Measurements from ENCODE around the gene KDR.

Gene KDR

DNA sequence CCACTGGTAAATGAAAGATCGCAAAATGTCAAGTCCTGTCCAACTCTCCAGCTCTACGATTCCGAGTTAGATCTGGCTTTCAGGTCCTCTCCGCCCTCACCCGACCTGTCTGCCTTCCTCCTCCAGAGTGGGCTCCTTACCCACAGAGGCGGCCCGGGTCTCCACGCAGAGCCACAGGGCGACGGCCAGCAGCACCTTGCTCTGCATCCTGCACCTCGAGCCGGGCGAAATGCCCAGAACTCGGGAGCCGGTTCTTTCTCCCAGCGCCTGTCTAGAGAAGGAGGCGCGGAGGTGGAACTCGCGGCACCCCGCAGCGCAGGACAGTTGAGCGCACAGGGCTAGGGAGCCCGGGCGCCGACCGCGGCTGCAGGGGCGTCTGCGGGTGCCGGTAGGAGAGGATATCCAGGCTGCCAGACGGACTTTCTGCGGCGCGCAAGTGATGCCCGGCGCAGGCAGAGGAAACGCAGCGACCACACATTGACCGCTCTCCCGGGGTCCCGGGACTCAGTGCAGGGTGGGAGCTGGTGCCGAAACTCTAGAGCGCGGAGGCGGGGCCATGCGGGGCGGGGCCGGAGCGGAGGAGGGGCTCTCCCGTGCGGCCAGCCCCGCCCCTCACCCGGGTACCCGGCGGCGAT lies at the start of gene KDR:
Gene KDR (minus strand): TSS at position 509 of the 635 bp plus-strand sequence. CDS start 302 bp downstream, at position 207.
- DNase-seq (ENCODE audit: extremely low read depth in 1 of 2, low read depth in 1 of 2), result no peak

- no peak for DNase-seq (ENCODE audit: extremely low read depth in 1 of 2, low read depth in 1 of 2)
These were observed 48.2 kb upstream of the KDR start for GRCh38 chr4:55173580-55173979.

DNA sequence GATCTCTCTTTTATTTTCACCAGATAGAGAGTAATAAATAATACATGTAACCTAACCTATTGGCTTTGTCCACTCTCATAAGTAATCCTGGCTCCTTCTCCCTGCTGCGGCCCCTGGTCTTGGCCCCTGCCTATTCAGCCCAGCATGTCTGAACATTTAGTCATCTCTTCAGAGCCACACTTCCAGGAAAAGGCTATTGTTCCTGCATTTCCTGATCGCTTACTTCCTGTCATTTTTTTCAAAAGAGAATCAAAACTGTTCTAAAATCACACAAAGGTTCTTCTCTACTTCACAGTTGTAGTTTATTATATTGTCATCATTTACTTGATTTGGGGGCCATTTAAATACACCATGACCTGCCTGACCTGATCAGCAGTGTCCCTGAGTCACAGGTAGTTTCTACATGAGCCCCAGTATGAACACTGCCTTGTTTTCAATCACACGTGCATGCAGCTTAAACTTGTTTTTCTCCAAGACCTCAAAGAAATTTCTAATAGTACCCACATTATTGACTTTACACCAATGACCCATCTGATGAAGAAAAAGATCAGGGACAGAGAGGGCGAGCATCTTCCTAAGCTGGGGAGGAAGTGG lies 47.4 kb upstream of the KDR start:
- DNase-seq (ENCODE audit: extremely low read depth in 1 of 2, low read depth in 1 of 2), result no peak

- no peak for DNase-seq (ENCODE audit: extremely low read depth in 1 of 2, low read depth in 1 of 2)
These were observed 45.1 kb upstream of the KDR start for GRCh38 chr4:55170462-55170861.

DNA sequence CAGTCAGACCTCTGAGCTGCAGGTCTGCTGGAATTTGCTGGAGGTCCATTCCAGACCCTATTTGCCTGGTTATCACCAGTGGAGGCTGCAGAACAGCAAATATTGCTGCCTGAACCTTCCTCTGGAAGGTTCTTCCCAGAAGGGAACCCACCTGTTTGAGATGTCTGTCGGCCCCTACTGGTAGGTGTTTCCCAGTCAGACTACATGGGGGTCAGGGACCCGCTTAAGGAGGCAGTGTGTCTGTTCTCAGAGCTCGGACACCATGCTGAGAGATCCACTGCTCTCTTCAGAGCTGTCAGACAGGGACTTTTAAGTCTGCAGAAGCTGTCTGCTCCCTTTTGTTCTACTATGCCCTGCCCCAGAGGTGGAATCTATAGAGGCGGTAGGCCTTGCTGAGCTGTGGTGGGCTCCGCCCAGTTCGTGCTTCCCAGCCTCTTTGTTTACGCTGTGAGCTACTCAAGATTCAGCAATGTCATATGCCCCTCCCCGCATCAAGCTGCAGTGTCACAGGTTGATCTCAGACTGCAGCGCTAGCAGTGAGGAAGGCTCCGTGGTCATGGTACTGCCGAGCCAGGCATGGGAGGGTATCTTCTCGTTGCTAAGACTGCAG lies 44.1 kb upstream of the KDR start:
- DNase-seq (ENCODE audit: extremely low read depth in 1 of 2, low read depth in 1 of 2), result no peak

- no peak for DNase-seq (ENCODE audit: extremely low read depth in 1 of 2, low read depth in 1 of 2)
These were observed 37.0 kb upstream of the KDR start for GRCh38 chr4:55162396-55162795.

DNA sequence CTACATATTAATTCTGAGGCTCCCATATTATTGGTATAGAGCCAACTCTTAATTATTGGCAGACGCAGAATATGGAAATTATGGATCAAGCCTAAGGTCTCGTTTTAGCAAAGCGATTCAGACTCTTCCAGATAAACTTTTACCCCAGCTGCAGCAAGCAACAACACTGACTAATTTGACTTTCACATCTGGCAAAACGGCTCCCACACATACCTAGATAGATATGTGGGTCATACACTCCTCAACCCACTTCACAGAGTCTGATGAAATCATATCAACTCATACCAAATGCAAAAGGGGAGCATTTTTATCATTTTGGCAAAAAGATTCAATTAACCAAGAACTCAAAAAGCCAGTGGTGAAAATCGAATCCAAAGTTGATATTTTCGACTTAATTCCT lies 36.3 kb upstream of the KDR start:
- DNase-seq (ENCODE audit: extremely low read depth in 1 of 2, low read depth in 1 of 2), result no peak

DNA sequence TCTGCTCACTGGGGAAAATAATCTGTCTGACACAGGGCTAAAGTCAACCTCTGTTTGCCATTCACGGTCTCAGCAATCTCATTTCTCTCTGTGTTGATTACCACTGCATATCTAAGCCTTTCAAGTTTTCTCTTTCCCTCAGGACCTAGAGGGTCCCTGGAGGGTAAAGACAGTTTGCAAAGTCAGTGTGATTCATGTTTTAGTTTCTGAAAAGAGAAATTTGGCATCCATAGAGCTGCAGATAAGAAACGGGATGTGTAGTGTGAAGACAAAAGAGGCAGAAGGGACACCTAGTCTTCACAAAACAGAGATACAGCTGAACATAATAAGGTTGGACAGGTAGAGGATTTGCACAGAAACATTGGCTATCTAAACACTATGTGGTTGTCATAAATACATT lies 34.5 kb upstream of the KDR start:
- DNase-seq (ENCODE audit: extremely low read depth in 1 of 2, low read depth in 1 of 2), result no peak

DNA sequence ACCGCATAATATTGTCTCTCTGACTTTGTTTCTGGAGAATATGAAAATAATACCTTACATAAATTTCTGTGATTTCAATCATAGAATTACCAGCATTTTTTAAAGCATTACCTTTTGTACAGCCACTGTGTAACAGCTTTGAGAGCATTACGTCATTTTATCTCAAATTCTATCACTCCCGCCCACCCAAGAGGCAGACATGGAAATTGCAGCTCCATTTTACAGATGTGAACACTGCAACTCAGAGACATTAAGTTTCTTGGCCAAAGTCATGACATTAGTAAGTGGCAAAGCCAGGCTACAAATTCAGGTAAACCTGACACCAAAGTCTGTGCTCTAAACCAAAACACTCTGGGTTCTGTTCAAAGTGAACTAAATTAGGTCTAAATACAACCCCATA lies 33.6 kb upstream of the KDR start:
- DNase-seq (ENCODE audit: extremely low read depth in 1 of 2, low read depth in 1 of 2), result no peak

- no peak for DNase-seq (ENCODE audit: extremely low read depth in 1 of 2, low read depth in 1 of 2)
These were observed 32.3 kb upstream of the KDR start for GRCh38 chr4:55157559-55158277.

DNA sequence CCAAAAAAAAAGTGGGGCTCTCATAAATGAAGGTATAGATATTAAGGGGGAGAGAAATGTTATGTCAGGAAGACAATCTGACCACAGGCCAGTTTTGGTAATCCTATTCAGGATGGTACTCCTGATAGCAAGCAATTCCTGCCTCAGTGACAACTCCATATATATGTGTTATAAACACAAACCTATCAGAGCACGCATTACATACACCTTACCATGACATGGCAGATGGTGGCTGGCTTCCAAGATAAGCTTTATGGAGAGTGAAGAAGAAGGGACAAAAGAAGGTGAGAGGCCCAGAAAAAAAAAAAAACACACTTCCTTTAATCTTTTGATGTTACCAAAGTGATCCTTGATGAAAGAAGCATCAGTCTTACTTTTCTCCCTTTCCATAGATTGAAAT lies 29.5 kb upstream of the KDR start:
- DNase-seq (ENCODE audit: extremely low read depth in 1 of 2, low read depth in 1 of 2), result no peak

DNA sequence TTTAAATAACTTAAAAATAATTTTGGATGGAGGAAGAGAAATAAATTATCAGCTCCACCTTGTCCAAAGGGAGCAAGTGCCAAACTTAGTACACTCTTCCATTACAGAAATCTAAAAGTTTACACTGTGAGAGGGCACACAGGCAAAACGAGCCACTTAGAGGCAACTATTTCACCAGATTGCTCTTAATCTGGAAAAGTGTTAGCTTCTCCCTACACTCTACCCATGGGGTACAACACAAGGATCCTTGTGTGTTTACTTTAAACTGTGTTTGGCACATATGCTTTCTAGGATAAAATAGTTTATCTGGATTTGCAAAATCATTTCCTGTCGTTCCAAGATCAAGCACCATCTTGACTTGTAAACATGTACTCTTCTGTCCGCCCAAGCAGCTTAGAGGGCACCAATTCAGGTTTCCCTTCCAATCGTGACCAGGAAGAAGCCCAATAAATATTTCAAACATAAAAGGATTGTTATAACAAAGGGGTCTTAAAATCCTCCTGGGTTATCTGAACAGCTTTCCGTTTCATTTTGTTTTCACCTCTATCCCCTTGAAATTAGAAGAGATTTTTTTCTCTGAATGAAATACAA lies 29.0 kb upstream of the KDR start:
- DNase-seq (ENCODE audit: extremely low read depth in 1 of 2, low read depth in 1 of 2), result no peak

GRCh38 chr4:55143858-55144257 lies 18.5 kb upstream of the KDR start:
- no peak for DNase-seq (ENCODE audit: extremely low read depth in 1 of 2, low read depth in 1 of 2)

GRCh38 chr4:55138367-55138766 lies 13.0 kb upstream of the KDR start:
- DNase-seq (ENCODE audit: extremely low read depth in 1 of 2, low read depth in 1 of 2), result no peak

- no peak for DNase-seq (ENCODE audit: extremely low read depth in 1 of 2, low read depth in 1 of 2)
These were observed 11.2 kb upstream of the KDR start for GRCh38 chr4:55136634-55137033.

- no peak for DNase-seq (ENCODE audit: extremely low read depth in 1 of 2, low read depth in 1 of 2)
These were observed 8.6 kb upstream of the KDR start for GRCh38 chr4:55133951-55134350.

DNA sequence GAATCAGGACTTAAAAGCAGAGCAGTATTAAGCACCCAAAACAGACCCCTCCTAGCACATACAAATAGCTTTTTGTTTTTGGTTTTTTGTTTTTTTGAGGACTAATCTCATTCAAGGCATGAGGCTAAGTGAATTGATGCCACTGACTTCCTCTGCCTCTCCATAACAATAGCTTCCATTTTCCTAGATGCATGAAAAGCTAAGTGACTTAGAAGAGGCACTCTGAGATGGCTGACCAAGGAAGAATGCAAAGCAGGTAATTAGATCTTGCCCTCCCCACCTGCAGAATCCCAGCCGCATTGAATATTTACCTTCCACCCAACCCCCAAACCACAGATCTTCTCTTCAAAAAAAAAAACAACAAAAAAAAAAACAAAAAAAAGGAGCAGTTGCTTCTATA lies 7.4 kb upstream of the KDR start:
- no peak for DNase-seq (ENCODE audit: extremely low read depth in 1 of 2, low read depth in 1 of 2)

DNA sequence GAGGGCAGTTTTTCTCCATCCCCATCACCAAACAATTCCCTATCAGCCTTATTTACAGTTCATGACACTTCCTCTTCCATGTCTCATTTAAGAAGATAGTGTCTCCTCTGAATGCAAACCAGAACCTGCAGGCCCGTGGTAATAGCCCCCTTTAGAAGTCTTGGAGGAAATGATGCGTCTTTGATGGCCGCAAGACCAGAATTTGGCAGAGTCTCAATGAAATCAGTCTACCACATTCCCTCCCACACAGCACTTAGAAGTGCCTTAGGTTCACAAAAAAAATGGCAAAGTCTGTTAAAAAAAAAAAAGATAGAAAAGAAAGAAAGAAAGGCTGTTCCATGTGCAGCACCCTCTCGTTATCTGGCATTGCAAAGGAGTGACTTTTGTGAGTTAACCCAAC lies 2.1 kb upstream of the KDR start:
- no peak for DNase-seq (ENCODE audit: extremely low read depth in 1 of 2, low read depth in 1 of 2)

DNA sequence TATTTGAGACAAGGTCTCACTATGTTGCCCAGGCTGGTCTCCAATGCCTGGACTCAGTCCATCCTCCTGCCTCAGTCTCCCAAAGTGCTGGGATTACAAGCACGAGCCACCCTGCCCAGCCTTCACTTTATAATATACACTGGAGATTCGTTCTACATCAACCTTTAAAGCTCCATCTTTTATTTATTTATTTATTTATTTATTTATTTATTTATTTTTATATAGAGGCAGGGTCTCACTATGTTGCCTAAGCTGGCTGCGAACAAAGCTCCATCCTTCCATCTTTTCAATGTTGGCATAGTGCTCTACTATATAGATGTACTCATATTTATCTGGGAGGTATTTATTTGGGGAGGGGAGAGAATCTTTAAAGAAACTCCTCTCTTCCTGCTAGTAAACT lies 1.7 kb upstream of the KDR start:
- no peak for DNase-seq (ENCODE audit: extremely low read depth in 1 of 2, low read depth in 1 of 2)

DNA sequence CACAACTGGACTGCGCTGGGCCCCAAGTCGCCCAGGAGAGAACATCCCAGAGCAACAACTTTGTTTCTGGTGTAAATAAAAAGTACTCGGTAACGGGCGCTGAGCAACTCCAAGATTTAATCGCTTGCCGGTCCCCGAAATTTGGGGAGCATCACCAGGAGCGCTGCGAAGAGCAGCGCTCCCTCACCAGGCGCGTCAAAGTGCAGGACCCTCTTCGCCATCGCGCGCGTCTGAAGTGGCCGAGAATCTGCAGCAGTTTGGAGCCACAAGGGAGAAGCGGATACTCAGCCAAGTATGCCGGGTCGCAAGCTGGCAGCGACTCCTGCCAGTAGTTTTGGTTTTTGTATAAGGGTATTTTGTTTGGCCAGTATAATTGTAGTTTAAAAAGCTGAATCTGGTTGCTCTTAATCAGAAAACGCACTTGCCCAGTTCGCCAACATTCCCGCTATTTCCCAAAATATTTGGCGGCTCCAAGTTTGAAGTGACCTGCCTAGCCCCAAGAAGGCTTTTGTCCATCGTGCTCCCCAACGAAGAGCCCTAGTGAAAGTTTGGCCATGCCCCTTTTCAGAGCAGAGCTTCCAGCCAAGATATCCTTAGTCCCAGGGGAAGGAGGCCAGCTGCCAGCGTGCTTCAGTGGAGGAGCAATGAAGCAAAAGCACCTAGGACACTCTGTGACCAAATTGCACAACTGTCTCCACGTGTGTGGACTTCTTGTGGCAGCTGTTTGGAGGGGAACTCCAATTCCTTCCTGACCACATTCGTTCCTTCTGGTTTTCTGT lies 557 bp upstream of the KDR start:
- no peak for DNase-seq (ENCODE audit: extremely low read depth in 1 of 2, low read depth in 1 of 2)

All from activated CD8-positive, alpha-beta memory T cell treated with anti-CD3 and anti-CD28 coated beads for 1 hour (primary cell).